GM18909 (cell line): ENCODE data around the gene ORAI1.

Source experiments
- ATAC-seq: cut with Tn5 transposase; IDR thresholded peaks from one replicate; pipeline ENCODE4 v1.9.1; 2021; ENCODE audit warnings: mild to moderate bottlenecking; ENCODE audit not compliant: unreplicated experiment, poor library complexity

ORAI1 gene

GRCh38 chr12:121688966-121689365 lies 62.6 kb downstream of the ORAI1 start:
- ATAC-seq = no peak

GRCh38 chr12:121689430-121689829 lies 63.1 kb downstream of the ORAI1 start:
- no peak for ATAC-seq
